CD4-positive, alpha-beta T cell (primary cell): ENCODE data around the gene PTBP3. TPM values are rescaled to one million over a fixed set of nuclear protein-coding genes. Genes with fewer than 3 reads are reported as not detected.

Experiments
- ATAC-seq: fragments of 200-7000 bp; cut with Tn5 transposase; one replicate; pipeline ENCODE4 v1.10.0; 2022; ENCODE audit warnings: mild to moderate bottlenecking; ENCODE audit not compliant: poor library complexity
- CTCF ChIA-PET: fragments of 350-600 bp; sonication (Branson Sonifier 250); formaldehyde crosslinking; loops from one replicate; lab custom pipeline; 2021; ENCODE audit warnings: antibody characterized with exemption, inconsistent platforms; lab: Charles Lee
- POLR2A ChIA-PET: fragments of 350-600 bp; sonication (Branson Sonifier 250); formaldehyde crosslinking; loops from one replicate; lab custom pipeline; 2021; ENCODE audit warnings: antibody characterized with exemption, inconsistent platforms; lab: Charles Lee
- DNase-seq, 14 experiments: peaks; one replicate each; pipeline ENCODE4 v3.0.0-alpha.2; 2013 to 2020; ENCODE audit warnings: mixed read lengths in 2 of 14
- H3K27ac ChIP-seq, 2 donors: one replicate each; pipeline versions ENCODE4 v1.5.1 to v1.7.0; 2013; ENCODE audit warnings: low read length in 2 of 2, low read depth in 1 of 2, mild to moderate bottlenecking in 1 of 2
- H3K27me3 ChIP-seq, 2 experiments: 1 replicate in 1 of 2; 2 replicates in 1 of 2; pipeline versions ENCODE4 v1.6.1 to v1.7.0; 2013; ENCODE audit warnings: low read length in 2 of 2, control low read depth in 1 of 2, mild to moderate bottlenecking in 1 of 2, moderate library complexity in 1 of 2; ENCODE audit not compliant: insufficient read depth in 2 of 2, control insufficient read depth in 1 of 2
- H3K36me3 ChIP-seq: one replicate; pipeline ENCODE4 v1.6.1; 2013; ENCODE audit warnings: low read length, control low read depth; ENCODE audit not compliant: insufficient read depth
- H3K4me1 ChIP-seq: one replicate; pipeline ENCODE4 v1.6.1; 2013; ENCODE audit warnings: low read length, control low read depth; ENCODE audit not compliant: insufficient read depth
- H3K4me3 ChIP-seq: one replicate; pipeline ENCODE4 v1.5.1; 2013; ENCODE audit warnings: mild to moderate bottlenecking, low read length, moderate library complexity
- H3K9me3 ChIP-seq, 2 experiments: 1 replicate in 1 of 2; 2 replicates in 1 of 2; pipeline versions ENCODE4 v1.6.1 to v1.7.0; 2013; ENCODE audit warnings: low read length in 2 of 2, mild to moderate bottlenecking in 2 of 2, control low read depth in 1 of 2, moderate library complexity in 1 of 2; ENCODE audit not compliant: control insufficient read depth in 1 of 2, insufficient read depth in 1 of 2
- H3K27ac Mint-ChIP-seq: one replicate; pipeline ENCODE4 v1.8.0; 2020; ENCODE audit warnings: mixed read lengths
- H3K27me3 Mint-ChIP-seq: one replicate; pipeline ENCODE4 v1.8.0; 2021; ENCODE audit warnings: mixed read lengths
- H3K36me3 Mint-ChIP-seq: one replicate; pipeline ENCODE4 v1.8.0; 2021; ENCODE audit warnings: low read depth, mixed read lengths
- H3K4me1 Mint-ChIP-seq: one replicate; pipeline ENCODE4 v1.8.0; 2021; ENCODE audit warnings: low read depth, mixed read lengths
- H3K4me3 Mint-ChIP-seq: one replicate; pipeline ENCODE4 v1.8.0; 2020; ENCODE audit warnings: mild to moderate bottlenecking, mixed read lengths
- H3K9me3 Mint-ChIP-seq: one replicate; pipeline ENCODE4 v1.8.0; 2020; ENCODE audit warnings: mixed read lengths
- CTCF ChIP-seq: fragments of 200-600 bp; IDR thresholded peaks from one replicate; pipeline ENCODE4 v1.8.0; 2022; ENCODE audit warnings: antibody characterized with exemption, mild to moderate bottlenecking
- intact Hi-C, 2 experiments: fragments of 100-400 bp; cut with DNase I in 1 of 2; cut with micrococcal nuclease in 1 of 2; formaldehyde crosslinking; loops; one replicate each; pipeline versions ENCODE4 v1.15.1 to v1.9.0; 2023 to 2025; cut with DNase I, micrococcal nuclease
- total RNA-seq, 174 experiments: library from RNA in 2 of 174; stranded (reverse) in 2 of 174; gene quantifications; one replicate each; pipeline ENCODE4 v1.2.3 and lab custom pipeline; 2021 to 2026

The PTBP3 gene
- total RNA-seq, 2 experiments from 2014 or later, result 100.0 to 110 TPM

GRCh38 chr9:112224401-112225289 is 108.8 kb downstream of the PTBP3 start:
- no peak overlapping the region for H3K4me3 Mint-ChIP-seq
- H3K27me3 ChIP-seq, result no peaks in the 10 kb centered on the region
- H3K36me3 ChIP-seq, result peaks cover 60% of the 10 kb centered on the region
- ChIA-PET POLR2A (interaction anchor here (1.6 kb wide), 1 partner anchor 109 kb away, joined by 3 read pairs; the partner anchor contains the start of gene PTBP3), CTCF (interaction anchor here (0.9 to 1.2 kb wide), 3 partner anchors 57 to 112 kb away, joined by 3 read pairs; no protein-coding TSS in a partner anchor)
- no peak for TF ChIP-seq CTCF
- DNase-seq (no peak), ATAC-seq (no peak)
- H3K27ac Mint-ChIP-seq, result no peak overlapping the region
- no peaks in the 10 kb centered on the region for H3K9me3 Mint-ChIP-seq
- no peak overlapping the region for H3K4me3 ChIP-seq
- no peaks in the 10 kb centered on the region for H3K27me3 Mint-ChIP-seq
- no peak overlapping the region for H3K27ac ChIP-seq
- H3K36me3 Mint-ChIP-seq, result peaks cover 87% of the 10 kb centered on the region
- no peaks in the 10 kb centered on the region for H3K9me3 ChIP-seq
- no peaks in the 10 kb centered on the region for H3K4me1 ChIP-seq
- intact Hi-C loops, result loop anchor here in 1 of 2 experiments (10.0 kb wide), 2 partner anchors 50 to 130 kb away; partner anchors contain the start of gene SUSD1
- peaks cover 6% of the 10 kb centered on the region for H3K4me1 Mint-ChIP-seq

- ATAC-seq (no peak), DNase-seq (peak in 3 of 14 experiments; percentile 12 to 27 (median 15))
- Histone ChIP-seq H3K27me3 (no peaks in the 10 kb centered on the region), H3K4me1 (no peaks in the 10 kb centered on the region), H3K9me3 (no peaks in the 10 kb centered on the region), H3K27ac (no peak overlapping the region), H3K36me3 (peaks cover 35% of the 10 kb centered on the region), H3K4me3 (no peak overlapping the region)
- Mint-ChIP-seq H3K4me1 (peaks cover 17% of the 10 kb centered on the region), H3K27me3 (no peaks in the 10 kb centered on the region), H3K36me3 (peaks cover 88% of the 10 kb centered on the region), H3K9me3 (no peaks in the 10 kb centered on the region), H3K27ac (peak overlapping the region; percentile 37), H3K4me3 (no peak overlapping the region)
- ChIA-PET POLR2A (interaction anchor here (0.8 to 1.3 kb wide), 4 partner anchors 16 to 44 kb away, joined by 3 read pairs; no protein-coding TSS in a partner anchor), CTCF (interaction anchor here (1.5 kb wide), 2 partner anchors 13 to 106 kb away, joined by 3 to 5 read pairs; no protein-coding TSS in a partner anchor)
- intact Hi-C loops, result no loop called here
- TF ChIP-seq CTCF, result no peak
Observed at GRCh38 chr9:112218908-112219307, 114.5 kb downstream of the PTBP3 start.

- H3K36me3 ChIP-seq, result peaks cover 55% of the 10 kb centered on the region
- ChIA-PET POLR2A (interaction anchor here (1.0 kb wide), 1 partner anchor 12 kb away, joined by 5 read pairs; no protein-coding TSS in a partner anchor), CTCF (interaction anchor here (0.6 kb wide), 1 partner anchor 426 kb away, joined by 4 read pairs; no protein-coding TSS in a partner anchor)
- peaks cover 90% of the 10 kb centered on the region for H3K36me3 Mint-ChIP-seq
- no peak for DNase-seq
- no peaks in the 10 kb centered on the region for H3K27me3 ChIP-seq
- H3K4me1 ChIP-seq, result no peaks in the 10 kb centered on the region
- no peak overlapping the region for H3K27ac Mint-ChIP-seq
- peaks cover 14% of the 10 kb centered on the region in 2 experiments for H3K9me3 ChIP-seq
- no peak for TF ChIP-seq CTCF
- no peaks in the 10 kb centered on the region for H3K4me1 Mint-ChIP-seq
- no peak overlapping the region for H3K4me3 ChIP-seq
- no peak overlapping the region for H3K27ac ChIP-seq
- ATAC-seq, result no peak
- H3K9me3 Mint-ChIP-seq, result peaks cover 7% of the 10 kb centered on the region
- H3K4me3 Mint-ChIP-seq, result no peak overlapping the region
- H3K27me3 Mint-ChIP-seq, result no peaks in the 10 kb centered on the region
- intact Hi-C loops, result no loop called here
Observed at GRCh38 chr9:112212926-112213325, 120.5 kb downstream of the PTBP3 start.
